Retinal pigment epithelial cell (primary cell): Measurements from ENCODE around the gene PLD1.

Source experiments
- DNase-seq: peaks from one replicate; pipeline ENCODE4 v3.0.0-alpha.2; 2010; ENCODE audit warnings: low read depth
- H3K4me3 ChIP-seq: 2 replicates; pipeline ENCODE4 v1.5.1; 2011; ENCODE audit warnings: mild to moderate bottlenecking, low read length, control low read depth, moderate library complexity
- TF ChIP-seq, protein P1 (sequence below): conservative IDR thresholded peaks from 2 replicates; pipeline ENCODE4 v1.5.1; 2011; ENCODE audit warnings: low read depth, low read length, control low read depth, inconsistent platforms

The PLD1 gene

DNA sequence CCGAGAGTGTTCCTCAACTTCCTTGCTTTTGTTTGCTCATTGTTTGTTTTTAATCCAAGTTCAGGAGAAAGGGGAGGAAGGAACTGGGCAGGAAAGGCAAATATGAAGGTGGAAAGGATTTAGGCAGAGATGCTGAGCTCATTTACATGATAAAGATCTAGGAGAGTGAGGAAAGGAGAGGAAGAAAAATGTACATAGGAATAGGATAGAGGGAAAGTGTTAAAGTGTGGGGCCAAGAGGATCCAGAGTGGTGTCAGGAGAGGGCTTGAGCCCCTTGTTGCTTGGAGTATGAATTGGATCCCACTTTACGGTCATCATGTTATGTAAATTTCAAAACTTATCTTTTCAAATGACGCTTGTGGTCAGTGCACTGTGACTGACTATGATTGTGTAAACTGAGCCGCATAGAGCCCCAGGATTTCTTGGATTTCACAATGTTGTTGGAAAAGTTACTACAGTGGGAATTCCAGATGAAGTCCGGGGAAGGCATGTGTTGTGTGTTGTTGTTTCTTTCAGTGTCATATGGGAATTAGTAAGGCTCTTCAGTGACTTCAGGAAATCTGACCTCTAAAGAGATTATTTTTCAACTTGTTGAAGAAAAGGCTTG is 15.0 kb upstream of the PLD1 start:
- TF ChIP-seq, protein P1, sequence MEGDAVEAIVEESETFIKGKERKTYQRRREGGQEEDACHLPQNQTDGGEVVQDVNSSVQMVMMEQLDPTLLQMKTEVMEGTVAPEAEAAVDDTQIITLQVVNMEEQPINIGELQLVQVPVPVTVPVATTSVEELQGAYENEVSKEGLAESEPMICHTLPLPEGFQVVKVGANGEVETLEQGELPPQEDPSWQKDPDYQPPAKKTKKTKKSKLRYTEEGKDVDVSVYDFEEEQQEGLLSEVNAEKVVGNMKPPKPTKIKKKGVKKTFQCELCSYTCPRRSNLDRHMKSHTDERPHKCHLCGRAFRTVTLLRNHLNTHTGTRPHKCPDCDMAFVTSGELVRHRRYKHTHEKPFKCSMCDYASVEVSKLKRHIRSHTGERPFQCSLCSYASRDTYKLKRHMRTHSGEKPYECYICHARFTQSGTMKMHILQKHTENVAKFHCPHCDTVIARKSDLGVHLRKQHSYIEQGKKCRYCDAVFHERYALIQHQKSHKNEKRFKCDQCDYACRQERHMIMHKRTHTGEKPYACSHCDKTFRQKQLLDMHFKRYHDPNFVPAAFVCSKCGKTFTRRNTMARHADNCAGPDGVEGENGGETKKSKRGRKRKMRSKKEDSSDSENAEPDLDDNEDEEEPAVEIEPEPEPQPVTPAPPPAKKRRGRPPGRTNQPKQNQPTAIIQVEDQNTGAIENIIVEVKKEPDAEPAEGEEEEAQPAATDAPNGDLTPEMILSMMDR = no peak
- H3K4me3 ChIP-seq = no peak overlapping the region
- no peak for DNase-seq

- no peak overlapping the region for H3K4me3 ChIP-seq
- TF ChIP-seq, protein P1 = no peak
- DNase-seq = no peak
Observed at GRCh38 chr3:171824824-171825221, 14.5 kb upstream of the PLD1 start.

- no peak for DNase-seq
- TF ChIP-seq, protein P1 = no peak
- no peak overlapping the region for H3K4me3 ChIP-seq
Observed at GRCh38 chr3:171824116-171824515, 13.8 kb upstream of the PLD1 start.

- TF ChIP-seq, protein P1 = no peak
- DNase-seq = no peak
- H3K4me3 ChIP-seq = no peak overlapping the region
Observed at GRCh38 chr3:171822431-171823106, 12.3 kb upstream of the PLD1 start.

GRCh38 chr3:171821778-171822358 is 11.6 kb upstream of the PLD1 start:
- TF ChIP-seq, protein P1 = no peak
- H3K4me3 ChIP-seq = no peak overlapping the region
- DNase-seq = no peak

GRCh38 chr3:171821044-171821443 is 10.8 kb upstream of the PLD1 start:
- H3K4me3 ChIP-seq = no peak overlapping the region
- DNase-seq = no peak
- TF ChIP-seq, protein P1 = no peak
